SJSA1 (cell line): ENCODE results near the gene UGT1A6. TPM values are rescaled to one million over a fixed set of nuclear protein-coding genes. Genes with fewer than 3 reads are reported as not detected.
"Not testable (repeated sequence)": the region's sequence is repeated elsewhere in the genome, so short reads cannot be mapped to it uniquely, and the experiment has no call there.

Source experiments
- DNase-seq, 2 experiments: peaks; one replicate each; pipeline ENCODE4 v3.0.0-alpha.2; 2015 to 2020; ENCODE audit warnings: low spot score in 2 of 2, low read depth in 1 of 2
- H3K27ac ChIP-seq: fragments of 250-450 bp; sonication (Bioruptor Pico); 2 replicates; pipeline ENCODE4 v1.5.1; 2020; ENCODE audit warnings: mild to moderate bottlenecking, moderate library complexity
- H3K27me3 ChIP-seq: fragments of 250-450 bp; sonication (Bioruptor Pico); replicated peaks from 2 replicates; pipeline ENCODE4 v1.5.1; 2020; ENCODE audit warnings: mild to moderate bottlenecking, moderate library complexity
- H3K36me3 ChIP-seq: fragments of 250-450 bp; sonication (Bioruptor Pico); 2 replicates; pipeline ENCODE4 v1.5.1; 2020; ENCODE audit warnings: mild to moderate bottlenecking
- H3K4me1 ChIP-seq: fragments of 250-450 bp; sonication (Bioruptor Pico); replicated peaks from 2 replicates; pipeline ENCODE4 v1.6.1; 2021; ENCODE audit warnings: mild to moderate bottlenecking
- H3K4me3 ChIP-seq: fragments of 250-450 bp; sonication (Bioruptor Pico); 2 replicates; pipeline ENCODE4 v1.5.1; 2020; ENCODE audit warnings: mild to moderate bottlenecking
- H3K9me3 ChIP-seq: fragments of 250-450 bp; sonication (Bioruptor Pico); replicated peaks from 2 replicates; pipeline ENCODE4 v1.5.1; 2020; ENCODE audit warnings: mild to moderate bottlenecking
- total RNA-seq: library from RNA; depleted of rRNA; stranded (reverse); fragments of >200 nt; shearing (Covaris generic); gene quantifications from 2 replicates; pipeline ENCODE4 v1.2.3, GENCODE V29; 2014

The UGT1A6 gene
- total RNA-seq, 1 experiment from 2014 or later = not detected

- Histone ChIP-seq H3K27ac (no peak overlapping the region), H3K36me3 (no peaks in the 10 kb centered on the region), H3K4me1 (0 out of 2 replicates have a peak, but pooled peaks cover 5% of the 10 kb centered on the region), H3K27me3 (no peaks in the 10 kb centered on the region), H3K9me3 (no peaks in the 10 kb centered on the region), H3K4me3 (no peak overlapping the region)
- no peak for DNase-seq
These were observed 21.4 kb downstream of the UGT1A6 start for GRCh38 chr2:233714121-233714520.

GRCh38 chr2:233718552-233718951 is 25.9 kb downstream of the UGT1A6 start, which contains the start of gene UGT1A4:
Gene UGT1A4, plus strand, starts transcription at chr2:233718736. Its CDS starts 85 bp downstream, at chr2:233718821.
- no peaks in the 10 kb centered on the region for H3K27me3 ChIP-seq
- no peak for DNase-seq
- no peak within 1 kb of the TSS for H3K4me3 ChIP-seq
- H3K4me1 ChIP-seq = no peaks in the 10 kb centered on the region
- H3K36me3 ChIP-seq = no peaks in the 10 kb centered on the region
- no peaks in the 10 kb centered on the region for H3K9me3 ChIP-seq
- no peak within 1 kb of the TSS for H3K27ac ChIP-seq

- H3K4me3 ChIP-seq = no peak within 1 kb of the TSS
- DNase-seq = no peak
- no peaks in the 10 kb centered on the region for H3K9me3 ChIP-seq
- H3K36me3 ChIP-seq = no peaks in the 10 kb centered on the region
- H3K27me3 ChIP-seq = no peaks in the 10 kb centered on the region
- H3K4me1 ChIP-seq = no peaks in the 10 kb centered on the region
- H3K27ac ChIP-seq = no peak within 1 kb of the TSS
These were observed 36.1 kb downstream of the UGT1A6 start, which contains the start of gene UGT1A3 for GRCh38 chr2:233728723-233729301. Gene UGT1A3, plus strand, starts transcription at chr2:233729042. Its CDS starts 85 bp downstream, at chr2:233729127.

- not testable (repeated sequence) for H3K27me3 ChIP-seq, H3K9me3 ChIP-seq, H3K4me3 ChIP-seq, H3K36me3 ChIP-seq, H3K4me1 ChIP-seq, H3K27ac ChIP-seq, DNase-seq
These were observed 44.4 kb downstream of the UGT1A6 start for GRCh38 chr2:233736868-233737653.

- no peak overlapping the region for H3K4me3 ChIP-seq
These were observed 48.2 kb downstream of the UGT1A6 start for GRCh38 chr2:233740870-233741269.

GRCh38 chr2:233743464-233744259 is 51.0 kb downstream of the UGT1A6 start:
- no peak for DNase-seq
- no peaks in the 10 kb centered on the region for H3K36me3 ChIP-seq
- no peaks in the 10 kb centered on the region for H3K9me3 ChIP-seq
- H3K27ac ChIP-seq = no peak overlapping the region
- H3K4me1 ChIP-seq = no peaks in the 10 kb centered on the region
- no peaks in the 10 kb centered on the region for H3K27me3 ChIP-seq
- H3K4me3 ChIP-seq = no peak overlapping the region

More at GRCh38 chr2:233740870-233741269, 48.2 kb downstream of the UGT1A6 start:
- no peak for DNase-seq
- 0 out of 2 replicates have a peak, but pooled peaks cover 6% of the 10 kb centered on the region for H3K27me3 ChIP-seq
- H3K9me3 ChIP-seq = no peaks in the 10 kb centered on the region
- no peaks in the 10 kb centered on the region for H3K36me3 ChIP-seq
- H3K27ac ChIP-seq = no peak overlapping the region
- no peaks in the 10 kb centered on the region for H3K4me1 ChIP-seq

GRCh38 chr2:233745073-233745755 is 52.5 kb downstream of the UGT1A6 start:
- H3K36me3 ChIP-seq = no peaks in the 10 kb centered on the region
- H3K27me3 ChIP-seq = no peaks in the 10 kb centered on the region
- no peaks in the 10 kb centered on the region for H3K4me1 ChIP-seq
- no peak overlapping the region for H3K4me3 ChIP-seq
- no peak for DNase-seq
- no peaks in the 10 kb centered on the region for H3K9me3 ChIP-seq
- H3K27ac ChIP-seq = no peak overlapping the region

- not testable (repeated sequence) for H3K4me1 ChIP-seq, H3K9me3 ChIP-seq, H3K27ac ChIP-seq, DNase-seq, H3K4me3 ChIP-seq, H3K27me3 ChIP-seq, H3K36me3 ChIP-seq
These were observed 53.1 kb downstream of the UGT1A6 start for GRCh38 chr2:233745838-233746237.

GRCh38 chr2:233746475-233747282 is 54.0 kb downstream of the UGT1A6 start:
- Histone ChIP-seq H3K27ac (no peak overlapping the region), H3K4me3 (no peak overlapping the region), H3K36me3 (no peaks in the 10 kb centered on the region), H3K4me1 (no peaks in the 10 kb centered on the region), H3K9me3 (no peaks in the 10 kb centered on the region), H3K27me3 (no peaks in the 10 kb centered on the region)
- no peak for DNase-seq

- H3K4me3 ChIP-seq = no peak overlapping the region
- no peaks in the 10 kb centered on the region for H3K36me3 ChIP-seq
- no peak for DNase-seq
- no peak overlapping the region for H3K27ac ChIP-seq
- H3K4me1 ChIP-seq = no peaks in the 10 kb centered on the region
- no peaks in the 10 kb centered on the region for H3K27me3 ChIP-seq
- H3K9me3 ChIP-seq = no peaks in the 10 kb centered on the region
These were observed 54.5 kb downstream of the UGT1A6 start for GRCh38 chr2:233747283-233747544.

- H3K36me3 ChIP-seq, DNase-seq, H3K4me1 ChIP-seq, H3K27me3 ChIP-seq, H3K27ac ChIP-seq, H3K9me3 ChIP-seq, H3K4me3 ChIP-seq: not testable (repeated sequence)
These were observed 58.0 kb downstream of the UGT1A6 start for GRCh38 chr2:233750689-233751088.

GRCh38 chr2:233751212-233752009 is 58.7 kb downstream of the UGT1A6 start:
- H3K4me1 ChIP-seq, H3K27me3 ChIP-seq, H3K9me3 ChIP-seq, H3K4me3 ChIP-seq, DNase-seq, H3K27ac ChIP-seq, H3K36me3 ChIP-seq: not testable (repeated sequence)
